GM12873 (cell line): Measurements from ENCODE around the gene C9orf50.

Experiments
- TF ChIP-seq, protein P1 (sequence below): IDR thresholded peaks from 2 replicates; pipeline ENCODE4 v1.5.1; 2012; ENCODE audit warnings: low read depth, mild to moderate bottlenecking, moderate library complexity, low read length, control low read depth; ENCODE audit not compliant: insufficient read depth; ENCODE audit errors: missing control alignments

C9orf50 gene

DNA sequence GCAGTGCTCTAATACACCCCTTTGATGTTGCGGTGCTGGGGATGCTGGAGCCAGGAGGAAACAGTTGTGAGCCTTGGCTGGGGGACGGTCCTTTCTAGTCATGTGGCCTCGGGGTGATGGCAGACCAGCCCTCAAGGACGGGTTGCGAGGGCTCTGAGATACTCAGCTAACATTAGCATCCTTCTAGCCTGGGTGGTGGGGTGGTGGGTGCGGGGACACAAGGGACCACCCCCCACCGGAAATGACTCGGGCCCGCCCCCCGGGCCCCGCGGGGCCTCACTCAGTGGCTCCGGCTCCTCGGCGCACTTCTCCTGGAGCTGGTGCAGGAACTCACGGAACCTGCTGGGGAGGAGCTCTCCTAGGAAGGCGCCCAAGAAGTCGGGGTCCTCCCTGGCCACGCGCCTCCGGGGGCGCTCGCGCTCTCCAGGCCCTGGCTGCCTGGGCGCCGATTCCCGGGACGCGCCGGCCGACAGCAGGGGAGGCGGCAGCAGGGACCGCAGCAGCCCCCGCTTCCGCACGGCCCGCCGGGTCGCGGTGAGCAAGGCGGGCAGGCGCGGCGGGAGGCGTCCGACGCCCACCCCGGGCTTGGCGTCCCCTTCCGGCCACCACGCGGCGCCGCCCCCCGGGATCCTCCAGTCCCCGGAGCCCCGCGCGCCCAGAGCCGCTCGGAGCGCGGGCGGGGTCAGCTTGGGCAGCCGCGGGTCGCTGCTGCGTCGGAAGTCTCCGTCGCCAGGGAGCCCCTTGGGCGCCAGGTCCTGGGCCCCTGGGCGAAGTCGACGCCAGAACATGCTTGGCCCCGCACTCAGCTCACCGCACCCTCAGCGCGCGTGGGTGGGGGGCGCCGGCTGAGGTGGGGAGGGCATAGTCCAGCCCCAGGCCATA, 873 bp downstream of the C9orf50 start:
- TF ChIP-seq, protein P1, sequence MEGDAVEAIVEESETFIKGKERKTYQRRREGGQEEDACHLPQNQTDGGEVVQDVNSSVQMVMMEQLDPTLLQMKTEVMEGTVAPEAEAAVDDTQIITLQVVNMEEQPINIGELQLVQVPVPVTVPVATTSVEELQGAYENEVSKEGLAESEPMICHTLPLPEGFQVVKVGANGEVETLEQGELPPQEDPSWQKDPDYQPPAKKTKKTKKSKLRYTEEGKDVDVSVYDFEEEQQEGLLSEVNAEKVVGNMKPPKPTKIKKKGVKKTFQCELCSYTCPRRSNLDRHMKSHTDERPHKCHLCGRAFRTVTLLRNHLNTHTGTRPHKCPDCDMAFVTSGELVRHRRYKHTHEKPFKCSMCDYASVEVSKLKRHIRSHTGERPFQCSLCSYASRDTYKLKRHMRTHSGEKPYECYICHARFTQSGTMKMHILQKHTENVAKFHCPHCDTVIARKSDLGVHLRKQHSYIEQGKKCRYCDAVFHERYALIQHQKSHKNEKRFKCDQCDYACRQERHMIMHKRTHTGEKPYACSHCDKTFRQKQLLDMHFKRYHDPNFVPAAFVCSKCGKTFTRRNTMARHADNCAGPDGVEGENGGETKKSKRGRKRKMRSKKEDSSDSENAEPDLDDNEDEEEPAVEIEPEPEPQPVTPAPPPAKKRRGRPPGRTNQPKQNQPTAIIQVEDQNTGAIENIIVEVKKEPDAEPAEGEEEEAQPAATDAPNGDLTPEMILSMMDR = no peak

DNA sequence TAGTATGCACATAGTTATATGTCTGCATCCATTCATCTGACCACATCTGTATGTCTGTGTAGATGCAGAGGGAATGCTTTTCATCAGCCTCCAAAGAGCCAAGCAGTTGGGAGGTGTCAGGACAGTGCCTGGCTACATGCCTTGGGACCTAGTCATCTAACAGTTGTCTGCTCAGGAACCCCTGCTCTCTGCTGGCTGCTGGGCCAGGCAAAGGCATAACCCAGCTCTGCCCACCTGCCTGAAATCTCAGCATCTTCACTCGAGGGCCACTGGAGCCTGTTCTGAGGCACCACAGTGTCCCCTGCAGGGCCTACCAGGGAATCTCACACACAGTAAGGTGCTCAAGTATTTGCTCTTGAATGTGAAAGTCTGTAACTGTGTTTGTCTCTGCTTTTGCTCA, 3.7 kb downstream of the C9orf50 start:
- TF ChIP-seq, protein P1 = peak; percentile 68

DNA sequence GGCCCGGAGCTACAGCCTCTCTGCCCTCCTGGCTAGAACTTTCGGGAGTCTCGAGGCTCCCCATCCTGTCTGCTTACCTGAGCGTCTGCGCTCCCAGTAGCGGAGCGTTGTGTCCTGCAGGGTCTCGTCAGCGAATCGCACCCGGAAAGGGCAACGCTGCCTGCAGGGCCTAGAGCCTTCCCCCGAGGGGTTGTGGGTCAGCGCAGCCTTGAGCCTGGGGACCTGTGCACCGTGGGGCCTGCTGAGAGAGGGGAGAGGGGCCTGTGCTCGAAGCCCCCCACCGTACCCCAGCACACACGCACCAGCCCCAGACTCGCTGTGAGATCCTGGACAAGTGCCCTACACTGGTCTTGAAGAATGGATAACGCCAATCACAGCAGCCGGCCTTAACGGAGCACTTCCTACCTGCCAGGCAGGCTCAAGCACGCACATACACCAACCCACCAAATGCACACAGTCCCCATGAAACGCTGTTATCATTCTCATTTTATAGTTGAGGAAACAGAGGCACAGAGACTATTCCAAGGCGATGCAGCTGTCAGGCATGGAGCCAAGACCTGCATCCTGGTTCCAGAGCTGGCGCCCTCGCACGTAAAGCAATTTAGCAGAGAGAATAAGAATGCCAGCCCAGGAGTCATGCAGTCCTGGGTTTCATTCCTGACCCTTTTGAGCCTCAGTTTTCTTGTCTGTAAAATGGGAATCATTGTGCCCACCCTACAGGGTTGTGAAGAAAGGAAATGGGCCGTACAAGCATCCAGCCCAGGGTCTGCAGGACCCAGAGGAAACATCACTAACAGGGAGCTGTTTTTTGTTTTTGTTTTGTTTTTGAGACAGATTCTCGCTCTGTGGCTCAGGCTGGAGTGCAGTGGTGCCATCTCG, 5.3 kb downstream of the C9orf50 start:
- TF ChIP-seq, protein P1 = no peak

DNA sequence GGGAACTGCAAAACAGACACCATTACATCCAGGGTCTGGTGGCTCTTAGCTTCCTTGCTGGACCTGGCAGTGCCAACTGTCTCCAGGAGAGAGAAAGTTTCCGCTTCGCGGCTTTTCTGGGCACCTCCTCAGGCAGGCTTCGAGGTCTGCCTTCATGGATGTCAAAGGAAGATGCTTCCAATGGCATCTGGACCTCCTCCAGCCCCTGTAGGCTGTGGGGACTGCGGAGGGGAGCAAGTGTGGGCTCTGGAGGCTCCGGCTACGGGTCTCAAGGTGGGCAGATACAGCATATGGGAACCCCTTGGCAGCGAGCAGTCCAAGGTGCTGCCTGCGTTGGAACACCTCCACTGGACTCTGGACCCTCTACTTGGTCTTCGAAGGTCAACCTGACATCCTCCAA, 6.0 kb downstream of the C9orf50 start:
- TF ChIP-seq, protein P1 = no peak

DNA sequence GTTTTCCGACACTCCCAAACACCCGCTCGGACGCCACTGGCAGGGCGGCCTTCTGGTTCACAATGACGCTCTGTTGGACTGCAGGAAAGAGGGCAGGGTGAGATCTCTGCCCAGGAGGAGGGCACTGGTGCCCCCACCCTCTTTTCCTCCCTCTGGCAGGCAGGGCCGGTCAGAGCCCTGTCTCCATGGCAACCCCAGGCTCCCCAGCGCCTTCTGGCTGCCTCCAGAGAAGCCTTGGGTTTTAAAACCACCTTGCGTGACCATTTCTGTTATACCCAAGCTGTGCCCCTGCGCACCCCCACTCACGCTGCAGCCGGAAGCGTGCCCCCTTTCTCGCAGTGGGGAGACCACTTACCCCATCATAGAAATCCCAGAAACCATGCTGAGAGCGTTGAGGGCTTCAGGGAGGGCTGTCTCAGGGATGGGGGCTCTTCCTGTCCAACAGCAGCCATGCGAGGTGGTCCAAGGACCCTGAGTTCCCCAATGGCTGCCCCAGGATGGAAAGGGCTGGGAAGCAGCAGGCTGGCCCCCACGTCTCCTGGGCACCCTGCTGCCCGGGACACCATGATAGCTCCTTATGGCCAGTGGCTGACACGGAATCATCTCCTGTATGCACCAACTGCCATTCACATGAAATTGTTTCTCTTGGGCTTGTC, 7.3 kb downstream of the C9orf50 start:
- TF ChIP-seq, protein P1 = no peak

DNA sequence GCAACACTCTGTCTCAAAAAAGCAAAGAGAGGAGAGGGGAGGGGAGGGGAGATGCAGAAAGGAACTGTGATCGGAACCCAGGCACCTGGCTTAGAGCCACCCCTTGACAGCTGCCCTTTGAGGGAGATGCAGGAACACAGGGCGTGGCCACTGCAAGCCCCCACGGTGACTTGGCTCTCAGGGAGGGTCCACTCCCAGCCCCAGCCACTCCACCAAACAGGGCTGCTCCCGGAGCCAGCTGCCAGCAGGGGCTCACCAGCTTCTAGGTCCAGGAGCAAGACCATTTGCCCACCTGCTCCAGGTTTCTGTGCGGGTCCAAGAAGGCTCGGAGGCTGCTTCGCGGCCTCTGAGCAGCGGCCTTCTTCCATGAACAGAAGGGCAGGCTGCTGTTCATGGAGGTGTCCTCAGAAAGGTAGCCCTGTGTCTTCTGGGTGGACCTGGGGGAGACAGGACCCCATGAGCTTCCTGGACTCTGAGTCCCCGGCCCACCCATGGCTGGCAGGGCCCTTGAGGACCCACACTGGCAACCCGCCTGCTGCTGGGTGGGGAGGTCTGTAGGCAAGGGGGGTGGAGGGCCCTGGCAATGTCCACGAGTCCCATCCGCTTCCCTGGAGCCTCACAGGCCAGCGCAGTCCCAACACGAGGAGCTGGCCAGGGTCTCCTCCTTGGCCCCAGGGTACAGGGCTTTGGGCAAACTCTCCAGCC, 7.9 kb downstream of the C9orf50 start:
- TF ChIP-seq, protein P1 = no peak
